GM21381 (cell line): ENCODE results near the gene TCEAL9.
"Not testable (repeated sequence)": the region's sequence is repeated elsewhere in the genome, so short reads cannot be mapped to it uniquely, and the experiment has no call there.

ENCODE experiments used
- ATAC-seq: cut with Tn5 transposase; IDR thresholded peaks from one replicate; pipeline ENCODE4 v1.9.1; 2021; ENCODE audit warnings: mild to moderate bottlenecking, moderate library complexity; ENCODE audit not compliant: unreplicated experiment

The TCEAL9 gene

DNA sequence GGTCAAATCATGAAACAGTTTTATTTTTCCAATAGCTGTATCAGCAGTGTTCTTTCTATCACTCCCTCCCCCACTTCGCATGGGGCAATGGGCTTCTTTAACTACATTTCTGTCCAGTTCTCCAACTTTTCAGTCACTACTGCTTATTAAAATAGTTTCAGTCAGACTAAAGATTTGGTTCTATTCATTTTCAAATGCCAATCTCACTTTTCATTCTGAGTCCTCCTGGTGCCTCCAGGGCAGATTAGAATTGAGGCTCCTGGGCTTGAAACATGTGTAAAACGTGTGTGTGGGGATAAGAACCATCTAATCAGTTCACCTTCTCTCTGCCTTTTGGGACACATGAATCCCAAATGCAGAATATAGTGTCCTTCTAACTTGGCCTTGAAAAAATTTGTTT, 16.6 kb downstream of the TCEAL9 start:
- no peak for ATAC-seq

GRCh38 chrX:103373581-103373980, 17.3 kb downstream of the TCEAL9 start:
- no peak for ATAC-seq

GRCh38 chrX:103376118-103376978, 20.0 kb downstream of the TCEAL9 start, which contains the start of gene BEX3:
BEX3 (plus strand) TSS chrX:103376538; CDS start chrX:103377522, 984 bp downstream.
- no peak for ATAC-seq

- no peak for ATAC-seq
Observed at GRCh38 chrX:103376979-103377324, 20.6 kb downstream of the TCEAL9 start.

GRCh38 chrX:103378990-103379389, 22.7 kb downstream of the TCEAL9 start:
- ATAC-seq, result no peak

- ATAC-seq, result no peak
Observed at GRCh38 chrX:103382877-103383276, 26.6 kb downstream of the TCEAL9 start.

GRCh38 chrX:103384672-103385071, 28.4 kb downstream of the TCEAL9 start:
- ATAC-seq, result no peak

GRCh38 chrX:103385283-103385830, 29.1 kb downstream of the TCEAL9 start:
- ATAC-seq, result not testable (repeated sequence)

DNA sequence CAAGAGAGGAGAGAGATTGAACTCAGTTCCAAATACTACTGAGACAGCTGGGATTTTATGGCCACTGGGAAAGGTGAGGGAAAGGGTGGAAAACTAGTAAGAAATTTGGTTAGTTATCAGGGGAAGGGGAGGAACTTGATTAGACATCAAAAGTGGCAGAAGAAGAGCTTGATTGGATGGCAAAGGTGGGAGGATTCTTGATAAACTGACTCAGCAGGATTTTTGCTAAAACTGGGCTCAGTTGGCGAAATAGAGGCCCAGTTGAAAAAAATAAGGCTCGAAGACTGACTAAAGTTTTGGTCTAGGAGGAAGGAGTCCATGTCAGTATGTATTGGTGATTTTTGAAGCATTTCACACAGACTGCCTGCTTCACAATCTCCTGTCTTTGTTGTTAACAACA, 30.0 kb downstream of the TCEAL9 start:
- ATAC-seq, result no peak

DNA sequence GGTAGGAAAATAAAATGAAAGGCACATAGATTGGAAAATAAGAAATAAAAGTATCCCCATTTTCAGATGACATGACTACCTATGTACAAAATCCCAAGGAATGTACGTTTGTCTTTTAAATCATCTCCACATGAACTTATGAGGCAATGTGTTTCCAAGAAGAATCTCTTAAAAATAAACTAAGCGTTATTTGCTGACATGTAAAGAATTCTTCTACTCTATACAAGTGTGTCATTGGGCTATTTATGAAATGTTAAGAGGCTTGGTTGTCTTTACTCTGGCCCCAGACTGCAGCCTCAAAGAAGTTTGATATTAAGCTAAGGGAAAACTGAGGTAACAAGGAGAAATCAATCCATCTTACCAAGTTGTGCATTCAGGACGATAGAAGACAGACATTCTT, 37.2 kb downstream of the TCEAL9 start:
- no peak for ATAC-seq

DNA sequence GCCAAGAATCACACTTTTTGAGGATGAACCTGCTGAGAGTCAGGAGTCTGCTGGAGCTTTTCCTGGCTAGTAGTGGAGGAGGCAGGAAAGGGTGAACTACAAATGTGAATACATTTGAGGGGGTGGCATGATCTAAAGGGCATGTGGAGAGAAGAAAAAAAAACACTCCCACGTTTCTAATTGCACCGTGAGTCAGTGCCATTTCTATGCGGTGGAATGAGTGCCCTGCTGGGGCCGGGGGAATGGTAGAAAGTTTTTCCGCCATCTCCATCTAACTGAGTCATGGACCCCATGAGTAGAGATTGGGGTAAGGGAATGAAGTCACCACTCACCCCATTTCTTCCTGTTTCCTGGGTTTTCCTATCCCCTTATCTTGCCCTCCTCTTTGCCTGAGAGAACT, 39.9 kb downstream of the TCEAL9 start:
- ATAC-seq, result no peak

GRCh38 chrX:103396660-103397059, 40.4 kb downstream of the TCEAL9 start:
- ATAC-seq, result no peak

DNA sequence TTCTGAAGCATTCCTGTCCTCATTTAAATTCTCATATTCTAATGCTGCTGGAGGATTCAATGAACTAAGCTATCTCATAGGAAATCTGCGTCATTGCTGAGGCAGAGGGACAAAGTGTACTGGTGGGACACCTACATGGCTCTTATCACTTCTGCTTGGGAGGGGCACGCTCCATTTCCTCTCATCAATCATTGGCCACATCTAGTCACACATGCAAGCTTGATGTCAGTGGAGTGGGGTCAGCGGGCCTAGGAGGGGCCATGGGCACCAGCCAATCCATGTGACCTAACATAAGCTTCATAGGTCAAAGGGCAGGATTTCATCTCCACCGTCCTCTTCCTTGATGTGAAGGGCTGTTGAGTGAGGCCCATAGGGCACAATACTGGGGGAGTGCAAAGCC, 41.4 kb downstream of the TCEAL9 start:
- ATAC-seq, result no peak

DNA sequence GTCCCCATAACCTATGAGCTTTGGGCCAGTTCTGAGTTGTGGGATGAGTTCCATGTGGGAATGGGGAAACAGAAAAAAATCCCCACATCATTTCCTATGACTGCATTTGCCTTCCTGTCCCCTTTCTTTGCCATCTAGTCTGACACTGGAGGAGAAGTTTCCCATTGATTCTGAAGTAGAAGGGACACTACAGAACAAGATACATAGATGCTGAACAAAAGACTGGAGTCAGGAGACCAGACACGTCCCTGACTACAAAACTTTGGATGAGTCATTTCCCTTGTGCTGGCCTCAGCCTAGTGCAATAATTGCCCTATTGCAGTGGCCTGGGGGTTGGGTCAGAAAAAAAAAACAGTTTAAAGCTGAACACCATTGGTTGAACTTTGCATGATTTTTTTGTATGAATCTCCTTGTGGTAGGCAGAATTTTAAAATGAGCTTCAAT, 42.1 kb downstream of the TCEAL9 start:
- no peak for ATAC-seq

- ATAC-seq, result no peak
Observed at GRCh38 chrX:103399744-103400143, 43.4 kb downstream of the TCEAL9 start.

GRCh38 chrX:103400931-103401330, 44.6 kb downstream of the TCEAL9 start:
- no peak for ATAC-seq

DNA sequence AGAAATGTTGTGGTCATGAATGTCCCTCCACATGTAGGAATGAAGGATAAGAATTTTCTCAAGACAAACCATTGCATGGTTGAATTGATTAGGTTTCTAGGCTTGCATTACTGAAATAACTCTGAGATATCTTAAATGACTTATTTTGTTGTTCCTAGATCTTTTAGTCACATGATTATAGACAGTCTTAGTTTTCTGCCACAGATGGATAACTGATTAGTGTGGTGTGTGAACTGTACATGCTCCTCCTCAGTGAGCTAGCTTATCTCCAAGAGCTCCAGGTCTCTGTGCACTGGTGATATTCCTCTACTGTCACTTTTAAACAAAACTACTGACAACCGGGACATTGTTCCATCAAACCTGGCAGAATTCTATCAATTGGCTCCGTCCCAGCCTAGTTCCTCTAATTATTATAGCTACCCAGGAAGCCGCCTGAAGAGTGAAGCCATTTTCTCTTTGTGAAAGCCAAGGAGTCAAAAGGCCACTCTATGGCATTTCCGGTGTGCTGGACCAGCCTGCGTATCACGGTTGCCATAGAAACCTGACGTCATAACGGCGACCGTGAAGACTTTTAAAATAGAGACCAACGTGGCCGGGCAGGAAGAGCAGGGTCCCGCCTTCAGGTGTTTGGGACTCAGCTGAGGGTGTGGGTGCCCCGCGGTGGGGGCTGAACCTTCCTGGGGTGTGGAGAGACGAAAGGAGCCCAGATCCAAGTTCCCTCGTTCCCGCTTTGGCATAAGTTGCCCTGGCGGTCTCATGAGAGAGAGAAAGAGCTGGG, 48.1 kb downstream of the TCEAL9 start:
- peak; percentile 97 for ATAC-seq

GRCh38 chrX:103405009-103405333, 48.7 kb downstream of the TCEAL9 start:
- no peak for ATAC-seq

DNA sequence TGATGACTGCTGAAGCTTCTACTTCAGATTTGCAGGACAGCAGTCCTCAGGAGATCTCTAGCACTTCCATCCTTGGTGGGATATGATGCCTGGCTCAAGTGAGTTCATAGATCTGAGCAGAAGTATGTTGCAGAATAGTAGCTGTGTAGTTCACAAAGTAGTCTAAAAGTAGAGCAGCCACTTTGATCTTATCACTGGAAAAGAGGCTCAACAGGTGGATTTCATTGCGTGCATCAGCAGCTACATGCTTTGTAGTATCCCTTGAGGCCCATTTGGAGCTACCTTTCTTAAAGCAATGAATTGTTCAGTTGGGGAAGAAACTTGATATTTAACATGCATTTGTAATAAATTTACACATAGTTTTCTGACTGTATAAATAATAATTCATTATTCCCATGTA, 50.0 kb downstream of the TCEAL9 start:
- ATAC-seq, result no peak

DNA sequence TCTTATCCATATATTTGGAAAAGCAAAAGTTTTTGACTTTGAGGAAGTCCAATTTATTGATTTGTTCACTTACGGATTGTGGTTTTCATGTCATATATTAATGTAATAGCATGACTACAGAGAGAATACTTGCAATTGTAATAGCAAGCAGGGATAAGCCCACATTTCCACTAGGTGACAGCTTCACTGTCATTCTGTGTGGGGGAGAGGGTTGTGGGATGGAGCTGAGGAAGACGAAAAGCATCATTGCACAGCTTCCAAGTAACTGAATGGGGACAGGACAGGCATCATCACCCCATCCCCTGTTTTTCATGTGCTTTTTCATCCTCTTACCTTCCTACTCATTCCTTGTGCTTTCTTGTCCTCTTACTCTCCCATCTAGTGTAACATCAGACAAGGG, 51.5 kb downstream of the TCEAL9 start:
- ATAC-seq, result no peak
